GM12892 (cell line): ENCODE results near the gene PTGES3L.

Source experiments
- POLR2A ChIP-seq: IDR thresholded peaks from 2 replicates; pipeline ENCODE4 v1.6.1; 2011; ENCODE audit warnings: low read depth, low read length, control low read depth
- POLR2AphosphoS5 ChIP-seq: IDR thresholded peaks from 2 replicates; pipeline ENCODE4 v1.6.1; 2011; ENCODE audit warnings: low read depth, low read length, control low read depth
- TAF1 ChIP-seq: IDR thresholded peaks from 2 replicates; pipeline ENCODE4 v1.6.1; 2011; ENCODE audit warnings: low read depth, mild to moderate bottlenecking, control low read depth, low read length, borderline replicate concordance

DNA sequence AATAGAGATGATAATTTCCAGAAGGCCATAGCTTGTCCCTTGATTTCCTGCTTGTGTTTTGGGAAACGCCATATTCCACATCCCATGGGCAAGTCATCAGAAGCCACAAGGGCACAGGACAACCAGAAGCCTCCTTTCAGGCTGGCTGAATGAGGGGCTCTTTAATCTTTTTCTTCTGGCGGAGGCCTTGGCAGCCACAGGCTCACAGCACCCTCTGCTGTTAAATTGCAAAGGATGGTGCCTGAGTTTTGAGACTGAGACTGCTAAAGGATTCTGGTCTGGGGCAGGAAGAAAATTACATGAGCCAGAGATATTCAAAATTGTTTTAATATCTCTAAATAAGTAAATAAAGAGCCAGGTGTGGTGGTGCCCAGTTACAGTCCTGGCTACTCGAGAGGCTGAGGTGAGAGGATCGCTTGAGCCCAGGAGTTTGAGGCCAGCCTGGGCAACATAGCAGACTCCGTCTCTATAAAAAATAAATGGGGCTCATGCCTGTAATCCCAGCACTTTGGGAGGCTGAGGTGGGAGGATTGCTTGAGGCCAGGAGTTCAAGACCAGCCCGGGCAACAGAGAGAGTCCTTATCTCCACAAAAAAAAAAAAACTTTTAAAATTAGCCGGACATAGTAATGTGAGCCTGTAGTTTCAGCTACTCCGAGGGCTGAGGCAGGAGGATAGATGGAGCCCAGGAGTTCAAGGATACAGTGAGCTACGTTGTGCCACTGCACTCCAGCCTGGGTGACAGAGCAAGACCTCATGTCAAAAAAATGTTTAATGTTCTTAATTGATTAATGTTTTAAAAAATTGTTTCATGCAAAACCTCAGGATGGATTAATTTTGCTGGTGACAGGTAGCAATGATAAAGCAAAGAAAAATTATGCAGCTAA lies 41.9 kb downstream of the PTGES3L start:
- TF ChIP-seq POLR2A (no peak), POLR2AphosphoS5 (no peak), TAF1 (no peak)
